Mononuclear cell (primary cell): Measurements from ENCODE around the gene GARS1. TPM values are rescaled to one million over a fixed set of nuclear protein-coding genes. Genes with fewer than 3 reads are reported as not detected.
"Not testable (repeated sequence)": the region's sequence is repeated elsewhere in the genome, so short reads cannot be mapped to it uniquely, and the experiment has no call there.

Experiments used
- H3K27me3 ChIP-seq: 2 replicates; pipeline ENCODE4 v1.6.0; 2011; ENCODE audit warnings: low read length, control low read depth; ENCODE audit not compliant: insufficient read depth
- H3K4me1 ChIP-seq: 2 replicates; pipeline ENCODE4 v1.5.1; 2011; ENCODE audit warnings: mild to moderate bottlenecking, low read length, control low read depth; ENCODE audit not compliant: insufficient read depth
- H3K4me3 ChIP-seq: 2 replicates; pipeline ENCODE4 v1.5.1; 2011; ENCODE audit warnings: mild to moderate bottlenecking, low read length, moderate library complexity
- H3K9me3 ChIP-seq: 2 replicates; pipeline ENCODE4 v1.5.1; 2011; ENCODE audit warnings: low read depth, mild to moderate bottlenecking, control low read depth, low read length
- total RNA-seq: library from RNA; depleted of rRNA; stranded (reverse); fragments of >200 nt; gene quantifications from one replicate; pipeline ENCODE4 v1.2.3, GENCODE V29; 2012

GARS1 gene
- total RNA-seq, 1 donor: 74.0 TPM

GRCh38 chr7:30562909-30563308 lies 31.8 kb upstream of the GARS1 start:
- no peak overlapping the region for H3K4me3 ChIP-seq
- H3K9me3 ChIP-seq: no peaks in the 10 kb centered on the region
- no peaks in the 10 kb centered on the region for H3K4me1 ChIP-seq
- H3K27me3 ChIP-seq: no peaks in the 10 kb centered on the region

GRCh38 chr7:30563326-30563942 lies 31.2 kb upstream of the GARS1 start:
- Histone ChIP-seq H3K27me3 (no peaks in the 10 kb centered on the region), H3K9me3 (no peaks in the 10 kb centered on the region), H3K4me1 (no peaks in the 10 kb centered on the region), H3K4me3 (no peak overlapping the region)

GRCh38 chr7:30564243-30564892 lies 30.3 kb upstream of the GARS1 start:
- no peak overlapping the region for H3K4me3 ChIP-seq

GRCh38 chr7:30566596-30566995 lies 28.1 kb upstream of the GARS1 start:
- no peak overlapping the region for H3K4me3 ChIP-seq
- no peaks in the 10 kb centered on the region for H3K4me1 ChIP-seq
- H3K27me3 ChIP-seq: no peaks in the 10 kb centered on the region
- no peaks in the 10 kb centered on the region for H3K9me3 ChIP-seq

More at GRCh38 chr7:30564243-30564892, 30.3 kb upstream of the GARS1 start:
- Histone ChIP-seq H3K27me3 (no peaks in the 10 kb centered on the region), H3K9me3 (no peaks in the 10 kb centered on the region), H3K4me1 (no peaks in the 10 kb centered on the region)

GRCh38 chr7:30567081-30567480 lies 27.6 kb upstream of the GARS1 start:
- Histone ChIP-seq H3K27me3 (no peaks in the 10 kb centered on the region), H3K4me1 (no peaks in the 10 kb centered on the region)

GRCh38 chr7:30570238-30570637 lies 24.4 kb upstream of the GARS1 start:
- not testable (repeated sequence) for H3K9me3 ChIP-seq, H3K27me3 ChIP-seq, H3K4me1 ChIP-seq, H3K4me3 ChIP-seq

More at GRCh38 chr7:30567081-30567480, 27.6 kb upstream of the GARS1 start:
- no peak overlapping the region for H3K4me3 ChIP-seq
- no peaks in the 10 kb centered on the region for H3K9me3 ChIP-seq

GRCh38 chr7:30572212-30572841 lies 22.4 kb upstream of the GARS1 start:
- H3K9me3 ChIP-seq: no peaks in the 10 kb centered on the region
- no peaks in the 10 kb centered on the region for H3K4me1 ChIP-seq
- H3K27me3 ChIP-seq: no peaks in the 10 kb centered on the region
- H3K4me3 ChIP-seq: no peak overlapping the region

GRCh38 chr7:30575910-30576309 lies 18.8 kb upstream of the GARS1 start:
- H3K4me3 ChIP-seq: no peak overlapping the region
- no peaks in the 10 kb centered on the region for H3K4me1 ChIP-seq
- H3K9me3 ChIP-seq: no peaks in the 10 kb centered on the region
- H3K27me3 ChIP-seq: no peaks in the 10 kb centered on the region

- no peaks in the 10 kb centered on the region for H3K27me3 ChIP-seq
- no peaks in the 10 kb centered on the region for H3K4me1 ChIP-seq
- H3K4me3 ChIP-seq: no peak overlapping the region
- H3K9me3 ChIP-seq: no peaks in the 10 kb centered on the region
Measured at GRCh38 chr7:30583181-30583580, 11.5 kb upstream of the GARS1 start.

- Histone ChIP-seq H3K9me3 (no peaks in the 10 kb centered on the region), H3K27me3 (no peaks in the 10 kb centered on the region), H3K4me3 (no peak overlapping the region), H3K4me1 (no peaks in the 10 kb centered on the region)
Measured at GRCh38 chr7:30584415-30584814, 10.3 kb upstream of the GARS1 start.

GRCh38 chr7:30584965-30585364 lies 9.7 kb upstream of the GARS1 start:
- no peaks in the 10 kb centered on the region for H3K9me3 ChIP-seq
- no peaks in the 10 kb centered on the region for H3K27me3 ChIP-seq
- H3K4me3 ChIP-seq: no peak overlapping the region
- H3K4me1 ChIP-seq: no peaks in the 10 kb centered on the region

GRCh38 chr7:30585675-30586074 lies 9.0 kb upstream of the GARS1 start:
- Histone ChIP-seq H3K27me3 (no peaks in the 10 kb centered on the region), H3K4me1 (no peaks in the 10 kb centered on the region), H3K4me3 (no peak overlapping the region)

GRCh38 chr7:30587547-30587946 lies 7.1 kb upstream of the GARS1 start:
- not testable (repeated sequence) for H3K4me3 ChIP-seq, H3K9me3 ChIP-seq, H3K27me3 ChIP-seq, H3K4me1 ChIP-seq

More at GRCh38 chr7:30585675-30586074, 9.0 kb upstream of the GARS1 start:
- H3K9me3 ChIP-seq: no peaks in the 10 kb centered on the region

GRCh38 chr7:30589111-30589510 lies 5.6 kb upstream of the GARS1 start:
- H3K27me3 ChIP-seq: no peaks in the 10 kb centered on the region
- no peak overlapping the region for H3K4me3 ChIP-seq
- H3K4me1 ChIP-seq: peaks cover 15% of the 10 kb centered on the region
- H3K9me3 ChIP-seq: no peaks in the 10 kb centered on the region

- H3K27me3 ChIP-seq: no peaks in the 10 kb centered on the region
- H3K4me1 ChIP-seq: peaks cover 30% of the 10 kb centered on the region
- no peaks in the 10 kb centered on the region for H3K9me3 ChIP-seq
- H3K4me3 ChIP-seq: peak overlapping the region; percentile 91
Measured at GRCh38 chr7:30594048-30594539, 584 bp upstream of the GARS1 start.
